ENCODE results near the gene AKAP9. TPM values are rescaled to one million over a fixed set of nuclear protein-coding genes. Genes with fewer than 3 reads are reported as not detected.

AKAP9 gene
- total and polyA plus RNA-seq, 9 of the 15 experiments (the other 6 are each of a cell fraction or from before 2014, with no cell fraction given) = 25.5 to 80.9 (median 46.3) TPM

- no peak for TF ChIP-seq SMAD4 (CRISPR knock-in tag; conservative IDR thresholded peaks at IDR 0.05)
- no peak for TF ChIP-seq ZNF79 (CRISPR knock-in tag; IDR thresholded peaks at IDR 0.05; ENCODE audit: low read depth)
These were observed 17.2 kb downstream of the AKAP9 start (continued) for GRCh38 chr7:91957823-91958222.

DNA sequence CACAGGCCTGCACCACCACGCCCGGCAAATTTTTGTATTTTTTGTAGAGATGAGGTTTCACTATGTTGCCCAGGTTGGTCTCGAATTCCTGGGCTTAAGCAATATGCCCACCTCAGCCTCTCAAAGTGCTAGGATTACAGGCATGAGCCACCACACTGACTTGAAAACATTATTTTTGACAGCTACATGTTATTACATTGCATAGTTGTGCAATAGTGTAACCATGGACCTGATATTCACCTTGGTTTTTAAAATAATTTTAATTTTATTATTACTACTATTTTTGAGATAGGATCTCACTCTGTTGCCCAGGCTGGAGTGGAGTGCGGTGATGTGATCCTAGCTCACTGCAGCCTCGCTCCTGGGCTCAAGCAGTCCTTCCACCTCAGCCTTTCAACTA is 18.4 kb downstream of the AKAP9 start:
- H3K27ac ChIP-seq (ENCODE audit: extremely low read depth, low read depth, low read length) = no peak overlapping the region
- H2AFZ ChIP-seq (ENCODE audit: low read depth, low read length) = no peak overlapping the region
- H3K9ac ChIP-seq (ENCODE audit: insufficient read depth in 1 of 2, low read depth in 2 of 2, low read length in 2 of 2) = no peak overlapping the region
- H3K4me2 ChIP-seq (ENCODE audit: insufficient read depth, low read length) = no peak overlapping the region
- CTCF ChIA-PET (ENCODE audit: low intra/inter-chr PET ratio) = no interaction called here
- FAIRE-seq (no peak), ATAC-seq (no peak), DNase-seq (ENCODE audit: extremely low read depth in 1 of 4, low spot score in 3 of 4) (no peak)
- POLR2A ChIA-PET = no interaction called here
- H3K36me3 ChIP-seq (ENCODE audit: control insufficient read depth, insufficient read depth, low read length) = peaks cover 3% of the 10 kb centered on the region; the same call in 2 of the 3 replicates
- H4K20me1 ChIP-seq (replicated peaks; ENCODE audit: control insufficient read depth, insufficient read depth, low read length) = no peaks in the 10 kb centered on the region
- H3K9me3 ChIP-seq (replicated peaks; ENCODE audit: control insufficient read depth, insufficient read depth, low read depth, low read length) = no peaks in the 10 kb centered on the region
- 88% methylated on average over 5 of the region's 5 CpGs for WGBS (ENCODE audit: insufficient coverage, low coverage, missing lambda C conversion rate)
- H3K27me3 ChIP-seq (ENCODE audit: control insufficient read depth in 2 of 2, insufficient read depth in 2 of 2, low read length in 2 of 2) = no peaks in the 10 kb centered on the region
- in situ Hi-C loops (cut with MboI) (no loop called here), intact Hi-C loops (cut with micrococcal nuclease) (no loop called here)
- H3K9me1 ChIP-seq (ENCODE audit: control insufficient read depth, insufficient read depth, low read length) = no peaks in the 10 kb centered on the region
- peaks cover 53% of the 10 kb centered on the region for H3K79me2 ChIP-seq (ENCODE audit: control insufficient read depth, insufficient read depth, low read length)
- TF ChIP-seq RHOXF2B (CRISPR knock-in tag; conservative IDR thresholded peaks at IDR 0.05) (no peak), ZNF165 (CRISPR knock-in tag; IDR thresholded peaks at IDR 0.05; ENCODE audit: borderline replicate concordance) (no peak), ZNF77 (CRISPR knock-in tag; IDR thresholded peaks at IDR 0.05) (no peak), RFX7 (CRISPR knock-in tag; IDR thresholded peaks at IDR 0.05) (no peak), CEBPB (tag; IDR thresholded peaks at IDR 0.05) (peak; percentile 66), CEBPG (CRISPR knock-in tag; IDR thresholded peaks at IDR 0.05) (no peak), CEBPG (tag; conservative IDR thresholded peaks at IDR 0.05 in 1 of 2, IDR thresholded peaks at IDR 0.05 in 1 of 2) (peak; percentile 31 to 57; a peak in 1 of 4 replicates)
- BruUV-seq (replicated peaks) = no TSS peak
- no peak overlapping the region for H3K4me3 ChIP-seq
- no peaks in the 10 kb centered on the region for H3K4me1 ChIP-seq (replicated peaks in 1 of 2; ENCODE audit: control insufficient read depth in 2 of 2, insufficient read depth in 2 of 2, low read length in 2 of 2)
